Neural progenitor cell (in vitro differentiated cells): ENCODE results near the gene RCL1. TPM values are rescaled to one million over a fixed set of nuclear protein-coding genes. Genes with fewer than 3 reads are reported as not detected.

Experiments
- DNase-seq: peaks from one replicate; pipeline ENCODE4 v3.0.0-alpha.2; 2016; ENCODE audit warnings: low spot score
- H2AFZ ChIP-seq: fragments of 200-600 bp; sonication (generic); replicated peaks from 2 replicates; pipeline ENCODE4 v1.6.1; 2016; ENCODE audit warnings: antibody characterized with exemption
- H3F3A ChIP-seq: fragments of 200-600 bp; sonication (generic); 2 replicates; pipeline ENCODE4 v1.6.1; 2016; ENCODE audit warnings: antibody characterized with exemption, low read depth
- H3K27ac ChIP-seq: fragments of 200-600 bp; sonication (generic); 2 replicates; pipeline ENCODE4 v1.5.1; 2016; ENCODE audit warnings: mild to moderate bottlenecking
- H3K27me3 ChIP-seq: fragments of 200-600 bp; sonication (generic); 2 replicates; pipeline ENCODE4 v1.6.1; 2016; ENCODE audit warnings: mild to moderate bottlenecking, moderate library complexity
- H3K36me3 ChIP-seq: fragments of 200-600 bp; sonication (generic); 2 replicates; pipeline ENCODE4 v1.5.1; 2016
- H3K4me1 ChIP-seq: fragments of 200-600 bp; sonication (generic); 2 replicates; pipeline ENCODE4 v1.6.1; 2016; ENCODE audit warnings: mixed run types
- H3K4me2 ChIP-seq: fragments of 200-600 bp; sonication (generic); 2 replicates; pipeline ENCODE4 v1.6.1; 2016
- H3K4me3 ChIP-seq: fragments of 200-600 bp; sonication (generic); 2 replicates; pipeline ENCODE4 v1.5.1; 2016
- H3K79me2 ChIP-seq: fragments of 200-600 bp; sonication (generic); 2 replicates; pipeline ENCODE4 v1.6.1; 2016; ENCODE audit warnings: low read depth
- H3K9ac ChIP-seq: fragments of 200-600 bp; sonication (generic); 2 replicates; pipeline ENCODE4 v1.6.1; 2016
- H3K9me3 ChIP-seq: fragments of 200-600 bp; sonication (generic); 2 replicates; pipeline ENCODE4 v1.5.1; 2016; ENCODE audit warnings: low read depth
- H4K20me1 ChIP-seq: fragments of 200-600 bp; sonication (generic); 2 replicates; pipeline ENCODE4 v1.6.1; 2016; ENCODE audit warnings: low read depth
- H3K27ac Mint-ChIP-seq: 3 replicates; pipeline ENCODE4 v1.8.0; 2021; ENCODE audit warnings: mixed read lengths
- H3K27me3 Mint-ChIP-seq: 2 replicates; pipeline ENCODE4 v1.8.0; 2022; ENCODE audit warnings: low read depth, mild to moderate bottlenecking, inconsistent platforms, moderate library complexity, mixed read lengths; ENCODE audit not compliant: insufficient read depth
- H3K36me3 Mint-ChIP-seq: 3 replicates; pipeline ENCODE4 v1.8.0; 2021; ENCODE audit warnings: mixed read lengths
- H3K4me1 Mint-ChIP-seq: 3 replicates; pipeline ENCODE4 v1.8.0; 2021; ENCODE audit warnings: mixed read lengths
- H3K4me3 Mint-ChIP-seq: 3 replicates; pipeline ENCODE4 v1.8.0; 2021; ENCODE audit warnings: mild to moderate bottlenecking, moderate library complexity, mixed read lengths
- H3K9me3 Mint-ChIP-seq: 3 replicates; pipeline ENCODE4 v1.8.0; 2020; ENCODE audit warnings: mixed read lengths
- EZH2 ChIP-seq: fragments of 200-600 bp; sonication (generic); IDR thresholded peaks from 2 replicates; pipeline ENCODE4 v1.6.1; 2017; ENCODE audit warnings: antibody characterized with exemption, mild to moderate bottlenecking, moderate library complexity
- EZH2phosphoT487 ChIP-seq: fragments of 200-600 bp; sonication (generic); IDR thresholded peaks from 2 replicates; pipeline ENCODE4 v1.6.1; 2017; ENCODE audit warnings: antibody characterized with exemption
- total RNA-seq: library from RNA; depleted of rRNA; stranded (reverse); fragments of >200 nt; gene quantifications from 2 replicates; pipeline ENCODE4 v1.2.3, GENCODE V29; 2015; ENCODE audit warnings: low replicate concordance
- TF ChIP-seq, protein P1 (sequence below): fragments of 200-600 bp; sonication (generic); IDR thresholded peaks from 2 replicates; pipeline ENCODE4 v1.5.1; 2017; ENCODE audit warnings: antibody characterized with exemption, mild to moderate bottlenecking

RCL1 gene
- total RNA-seq, 1 donor from 2014 or later: 17.9 TPM

DNA sequence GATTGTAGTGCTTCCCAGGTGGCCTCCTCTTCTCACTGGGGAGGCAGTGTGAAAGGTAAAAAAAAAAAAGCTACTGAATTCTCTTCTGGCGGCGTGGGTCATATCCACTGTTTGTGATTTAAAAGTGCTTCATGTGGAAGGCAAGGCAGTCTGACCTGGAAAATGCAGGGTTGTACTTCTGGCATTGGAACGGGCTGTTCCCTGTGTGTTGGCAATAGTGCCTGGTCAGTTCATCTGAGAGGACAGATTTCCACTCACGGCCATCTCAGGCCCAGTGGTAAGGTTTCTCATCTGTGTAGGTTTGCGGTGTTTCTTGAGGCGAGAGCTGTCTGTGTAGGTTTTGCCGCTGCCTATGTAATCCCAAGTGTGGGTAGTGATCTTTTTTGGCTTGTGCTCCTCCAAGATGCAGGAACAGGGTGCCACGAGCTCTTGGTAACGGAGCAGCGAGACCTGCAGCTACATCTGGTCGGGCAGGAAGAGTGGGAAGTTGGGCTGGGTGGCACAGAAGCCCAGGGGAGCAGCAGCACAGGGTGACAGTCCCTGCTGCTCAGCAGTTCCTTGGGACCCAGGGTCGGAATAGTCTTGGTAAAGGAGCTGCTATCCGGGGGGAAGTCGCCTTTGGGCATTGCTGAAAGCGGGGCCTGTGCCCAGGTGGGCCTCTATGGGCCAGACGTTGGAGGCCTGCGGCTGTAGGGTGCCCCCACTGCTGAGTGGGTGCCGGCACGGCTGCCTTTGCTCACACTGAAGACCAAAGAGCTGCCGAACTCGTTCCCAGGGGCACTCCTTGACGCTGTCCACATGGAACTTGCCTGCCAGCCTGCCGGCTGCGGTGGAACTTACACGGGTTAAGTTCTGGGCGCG is 11.2 kb downstream of the RCL1 start:
- H3K9ac ChIP-seq: no peak overlapping the region
- Mint-ChIP-seq H3K27me3 (peaks cover 2% of the 10 kb centered on the region), H3K4me1 (no peaks in the 10 kb centered on the region), H3K36me3 (peaks cover 30% of the 10 kb centered on the region), H3K27ac (no peak overlapping the region), H3K4me3 (no peak overlapping the region), H3K9me3 (peaks cover 28% of the 10 kb centered on the region)
- H3K4me3 ChIP-seq: no peak overlapping the region
- H3K4me2 ChIP-seq: no peak overlapping the region
- TF ChIP-seq EZH2phosphoT487 (no peak), EZH2 (no peak)
- TF ChIP-seq, protein P1, sequence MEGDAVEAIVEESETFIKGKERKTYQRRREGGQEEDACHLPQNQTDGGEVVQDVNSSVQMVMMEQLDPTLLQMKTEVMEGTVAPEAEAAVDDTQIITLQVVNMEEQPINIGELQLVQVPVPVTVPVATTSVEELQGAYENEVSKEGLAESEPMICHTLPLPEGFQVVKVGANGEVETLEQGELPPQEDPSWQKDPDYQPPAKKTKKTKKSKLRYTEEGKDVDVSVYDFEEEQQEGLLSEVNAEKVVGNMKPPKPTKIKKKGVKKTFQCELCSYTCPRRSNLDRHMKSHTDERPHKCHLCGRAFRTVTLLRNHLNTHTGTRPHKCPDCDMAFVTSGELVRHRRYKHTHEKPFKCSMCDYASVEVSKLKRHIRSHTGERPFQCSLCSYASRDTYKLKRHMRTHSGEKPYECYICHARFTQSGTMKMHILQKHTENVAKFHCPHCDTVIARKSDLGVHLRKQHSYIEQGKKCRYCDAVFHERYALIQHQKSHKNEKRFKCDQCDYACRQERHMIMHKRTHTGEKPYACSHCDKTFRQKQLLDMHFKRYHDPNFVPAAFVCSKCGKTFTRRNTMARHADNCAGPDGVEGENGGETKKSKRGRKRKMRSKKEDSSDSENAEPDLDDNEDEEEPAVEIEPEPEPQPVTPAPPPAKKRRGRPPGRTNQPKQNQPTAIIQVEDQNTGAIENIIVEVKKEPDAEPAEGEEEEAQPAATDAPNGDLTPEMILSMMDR: no peak
- H3K79me2 ChIP-seq: peaks cover 99% of the 10 kb centered on the region
- no peak overlapping the region for H3K27ac ChIP-seq
- H3K27me3 ChIP-seq: no peaks in the 10 kb centered on the region
- H3K4me1 ChIP-seq: no peaks in the 10 kb centered on the region
- DNase-seq: no peak
- H3F3A ChIP-seq: no peaks in the 10 kb centered on the region
- no peaks in the 10 kb centered on the region for H4K20me1 ChIP-seq
- no peak overlapping the region for H2AFZ ChIP-seq
- no peaks in the 10 kb centered on the region for H3K36me3 ChIP-seq
- H3K9me3 ChIP-seq: no peaks in the 10 kb centered on the region

DNA sequence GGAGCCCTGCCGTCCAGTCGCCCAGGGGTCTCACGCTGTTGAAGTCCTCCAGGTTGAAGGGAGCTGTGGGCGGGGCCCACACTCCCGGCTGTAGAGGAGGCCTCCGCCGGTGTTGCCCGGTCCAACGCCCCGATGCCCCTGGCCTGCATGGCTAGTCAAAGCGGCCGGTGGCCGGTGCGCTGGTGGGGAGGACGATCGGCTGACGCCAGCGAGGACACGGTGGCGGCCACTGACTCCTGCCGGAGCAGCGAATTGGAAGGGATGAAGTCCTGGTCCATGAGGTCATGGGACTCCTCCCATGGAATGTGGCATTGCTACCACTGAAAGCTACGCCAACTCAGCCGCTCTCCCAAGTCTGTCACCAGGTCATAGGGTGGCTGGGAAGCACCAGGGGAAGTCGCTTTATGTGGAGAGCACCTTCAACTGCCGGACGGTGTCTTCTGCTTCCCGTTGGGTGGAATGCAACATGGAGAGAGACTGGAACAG is 11.8 kb downstream of the RCL1 start:
- Mint-ChIP-seq H3K4me3 (no peak overlapping the region), H3K27ac (no peak overlapping the region), H3K9me3 (peaks cover 31% of the 10 kb centered on the region), H3K36me3 (peaks cover 30% of the 10 kb centered on the region), H3K4me1 (no peaks in the 10 kb centered on the region), H3K27me3 (peaks cover 2% of the 10 kb centered on the region)
- Histone ChIP-seq H3K27me3 (no peaks in the 10 kb centered on the region), H3K4me3 (no peak overlapping the region), H3K36me3 (no peaks in the 10 kb centered on the region), H3K27ac (no peak overlapping the region), H3K9ac (no peak overlapping the region), H3K4me2 (no peak overlapping the region), H4K20me1 (no peaks in the 10 kb centered on the region), H3K4me1 (no peaks in the 10 kb centered on the region), H3F3A (no peaks in the 10 kb centered on the region), H2AFZ (no peak overlapping the region), H3K79me2 (peaks cover 99% of the 10 kb centered on the region), H3K9me3 (no peaks in the 10 kb centered on the region)
- TF ChIP-seq, protein P1: no peak
- TF ChIP-seq EZH2phosphoT487 (no peak), EZH2 (no peak)
- no peak for DNase-seq

DNA sequence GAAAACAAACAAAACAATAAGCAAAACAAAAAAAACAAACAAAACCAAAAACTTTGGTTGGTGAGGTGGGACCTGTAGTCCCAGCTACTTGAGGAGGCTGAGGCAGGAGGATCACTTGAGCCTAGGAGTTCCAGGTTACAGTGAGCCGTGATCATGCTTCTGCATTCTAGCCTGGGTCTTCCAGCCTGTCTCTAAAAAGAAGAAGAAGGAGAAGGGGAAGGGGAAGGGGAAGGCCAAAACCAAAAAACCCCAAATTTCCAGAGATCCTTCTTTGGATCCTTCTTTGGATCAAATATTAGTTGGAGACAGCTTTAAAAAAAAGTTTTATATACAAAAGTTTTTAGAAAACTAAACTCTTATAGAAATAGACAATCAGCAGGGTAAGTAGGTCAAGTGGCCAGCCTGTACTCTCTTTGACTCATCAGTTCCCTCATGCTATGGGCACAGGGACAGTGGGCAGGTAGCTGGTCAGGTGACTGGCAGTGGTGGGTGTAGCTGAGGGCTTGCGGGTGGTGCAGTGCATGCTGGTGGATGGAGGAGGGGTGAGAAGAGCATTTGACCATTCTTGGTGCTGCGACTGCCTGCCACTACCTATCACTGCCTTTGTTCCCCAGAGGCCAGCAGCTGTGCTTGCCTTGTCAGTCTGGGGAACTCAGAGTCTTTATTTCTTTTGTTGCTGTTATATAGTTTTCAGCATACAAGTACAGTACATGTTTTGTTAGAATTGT is 12.6 kb downstream of the RCL1 start:
- Mint-ChIP-seq H3K9me3 (peaks cover 35% of the 10 kb centered on the region), H3K4me1 (no peaks in the 10 kb centered on the region), H3K36me3 (peaks cover 31% of the 10 kb centered on the region)

More for the DNA sequence above, 12.6 kb downstream of the RCL1 start:
- Mint-ChIP-seq H3K27me3 (peaks cover 2% of the 10 kb centered on the region), H3K27ac (no peak overlapping the region), H3K4me3 (no peak overlapping the region)
- peaks cover 99% of the 10 kb centered on the region for H3K79me2 ChIP-seq
- H3K4me3 ChIP-seq: no peak overlapping the region
- H3K9ac ChIP-seq: no peak overlapping the region
- H3K27ac ChIP-seq: no peak overlapping the region
- no peak for DNase-seq
- TF ChIP-seq, protein P1: no peak
- TF ChIP-seq EZH2phosphoT487 (no peak), EZH2 (no peak)
- no peak overlapping the region for H3K4me2 ChIP-seq
- no peaks in the 10 kb centered on the region for H3K4me1 ChIP-seq
- no peak overlapping the region for H2AFZ ChIP-seq
- H3K9me3 ChIP-seq: no peaks in the 10 kb centered on the region
- H4K20me1 ChIP-seq: no peaks in the 10 kb centered on the region
- H3F3A ChIP-seq: no peaks in the 10 kb centered on the region
- no peaks in the 10 kb centered on the region for H3K27me3 ChIP-seq
- no peaks in the 10 kb centered on the region for H3K36me3 ChIP-seq
